ENCODE measurements around the gene THOC6.

Gene THOC6

GRCh38 chr16:3015865-3016521, 7.8 kb upstream of the THOC6 start:
- DNase-seq (ENCODE audit: low read depth, low spot score), result no peak

DNA sequence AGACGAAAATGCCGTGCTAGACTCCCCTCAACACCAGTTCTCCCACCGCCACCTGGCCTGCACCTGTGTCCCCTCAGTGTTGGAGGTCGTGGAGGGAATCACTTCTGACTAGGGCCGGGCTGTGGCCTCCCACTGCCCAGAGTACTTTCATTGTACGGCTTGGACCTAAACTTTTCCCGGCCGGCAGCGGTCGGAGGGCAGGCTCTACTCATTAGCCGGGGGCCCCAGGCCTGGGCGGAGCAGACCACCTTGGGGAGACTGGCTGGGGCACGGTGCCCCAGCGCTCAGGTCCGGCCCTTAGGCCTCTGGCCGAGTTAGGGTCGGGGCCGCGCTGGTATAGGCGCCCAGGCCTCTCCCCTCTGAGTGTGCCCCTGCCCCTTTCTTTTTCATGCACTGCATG, 6.5 kb upstream of the THOC6 start:
- no peak for DNase-seq (ENCODE audit: low read depth, low spot score)

DNA sequence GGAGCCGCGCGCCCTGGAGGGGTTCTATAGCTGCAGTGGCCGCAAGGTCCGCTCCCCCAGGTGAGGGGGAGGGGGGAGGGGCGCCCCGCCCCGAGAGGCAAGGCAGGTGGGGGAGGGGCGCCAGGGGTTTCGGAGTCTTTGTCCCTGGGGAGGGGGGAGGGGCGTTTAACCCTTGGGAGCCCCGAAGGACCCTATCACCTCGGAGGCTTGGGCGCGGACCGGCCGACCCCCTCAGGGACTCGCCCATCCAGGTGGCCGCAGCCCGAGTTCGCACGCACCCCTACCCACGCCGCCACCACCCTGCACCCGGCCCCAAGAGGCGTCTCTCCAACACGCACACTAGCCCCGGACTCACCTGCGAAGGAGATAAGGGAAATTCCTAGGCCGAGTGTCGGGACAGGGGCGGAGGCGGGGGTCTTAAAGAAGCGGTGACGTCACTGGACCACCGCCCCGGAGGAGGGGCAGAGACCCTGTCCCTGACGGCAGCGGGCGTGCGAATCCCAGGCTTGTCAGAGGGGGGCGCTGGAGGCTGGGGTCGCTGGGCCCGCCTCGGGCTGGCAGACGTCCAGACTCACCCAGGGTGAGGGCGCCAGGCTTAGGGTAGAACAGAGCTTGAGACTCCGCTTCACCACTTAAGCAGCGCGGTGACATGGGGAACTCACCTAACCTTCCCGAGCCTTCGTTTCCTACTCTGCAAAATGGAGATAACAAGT, 5.9 kb upstream of the THOC6 start, which contains the start of gene CLDN6:
CLDN6 (minus strand) TSS at position 390 of the 713 bp plus-strand sequence. CDS start 2,162 bp downstream, outside the sequence.
- DNase-seq (ENCODE audit: low read depth, low spot score), result no peak

- no peak for DNase-seq (ENCODE audit: low read depth, low spot score)
Measured at GRCh38 chr16:3019594-3020246, 4.1 kb upstream of the THOC6 start.

- DNase-seq (ENCODE audit: low read depth, low spot score), result no peak
Measured at GRCh38 chr16:3020247-3020603, 3.6 kb upstream of the THOC6 start, which contains the start of gene TNFRSF12A. TSS of gene TNFRSF12A (plus strand) at chr16:3020368. CDS start at chr16:3020398, 30 bp downstream.

- no peak for DNase-seq (ENCODE audit: low read depth, low spot score)
Measured at GRCh38 chr16:3020604-3021448, 3.0 kb upstream of the THOC6 start.

DNA sequence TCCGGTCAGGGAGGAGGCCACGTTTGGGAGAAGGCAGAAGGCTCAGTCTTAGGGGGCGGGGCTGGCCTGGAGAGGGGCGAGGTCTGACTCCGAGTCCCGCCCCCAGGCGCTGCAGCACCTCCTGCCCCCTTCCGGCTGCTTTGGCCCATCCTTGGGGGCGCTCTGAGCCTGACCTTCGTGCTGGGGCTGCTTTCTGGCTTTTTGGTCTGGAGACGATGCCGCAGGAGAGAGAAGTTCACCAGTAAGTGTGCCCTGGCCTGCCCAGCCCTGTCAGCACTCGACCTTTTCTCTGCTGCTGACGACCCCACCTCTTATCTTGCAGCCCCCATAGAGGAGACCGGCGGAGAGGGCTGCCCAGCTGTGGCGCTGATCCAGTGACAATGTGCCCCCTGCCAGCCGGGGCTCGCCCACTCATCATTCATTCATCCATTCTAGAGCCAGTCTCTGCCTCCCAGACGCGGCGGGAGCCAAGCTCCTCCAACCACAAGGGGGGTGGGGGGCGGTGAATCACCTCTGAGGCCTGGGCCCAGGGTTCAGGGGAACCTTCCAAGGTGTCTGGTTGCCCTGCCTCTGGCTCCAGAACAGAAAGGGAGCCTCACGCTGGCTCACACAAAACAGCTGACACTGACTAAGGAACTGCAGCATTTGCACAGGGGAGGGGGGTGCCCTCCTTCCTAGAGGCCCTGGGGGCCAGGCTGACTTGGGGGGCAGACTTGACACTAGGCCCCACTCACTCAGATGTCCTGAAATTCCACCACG, 2.2 kb upstream of the THOC6 start:
- DNase-seq (ENCODE audit: low read depth, low spot score), result peak; percentile 84

DNA sequence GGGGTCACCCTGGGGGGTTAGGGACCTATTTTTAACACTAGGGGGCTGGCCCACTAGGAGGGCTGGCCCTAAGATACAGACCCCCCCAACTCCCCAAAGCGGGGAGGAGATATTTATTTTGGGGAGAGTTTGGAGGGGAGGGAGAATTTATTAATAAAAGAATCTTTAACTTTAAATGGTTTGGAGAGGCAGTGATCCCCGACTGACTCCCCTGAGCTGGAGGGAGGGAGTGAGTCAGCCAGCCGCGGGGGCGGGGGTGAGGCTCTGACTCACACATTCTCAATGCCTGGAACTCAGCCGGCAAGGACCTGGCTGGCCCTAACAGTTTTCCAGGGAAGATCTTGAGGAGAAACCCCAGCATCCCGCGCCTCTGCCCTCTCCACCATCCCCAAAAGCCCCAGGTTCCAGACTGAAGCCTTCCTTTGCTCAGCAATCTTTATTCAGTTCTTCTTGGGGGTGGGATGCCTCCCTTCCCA, 1.6 kb upstream of the THOC6 start:
- peak; percentile 74 for DNase-seq (ENCODE audit: low read depth, low spot score)

- DNase-seq (ENCODE audit: low read depth, low spot score), result no peak
Measured at GRCh38 chr16:3022684-3023414, 986 bp upstream of the THOC6 start.

- no peak for DNase-seq (ENCODE audit: low read depth, low spot score)
Measured at GRCh38 chr16:3023415-3023668, 493 bp upstream of the THOC6 start.

GRCh38 chr16:3025032-3026002, 1.5 kb downstream of the THOC6 start:
- no peak for DNase-seq (ENCODE audit: low read depth, low spot score)

- no peak for DNase-seq (ENCODE audit: low read depth, low spot score)
Measured at GRCh38 chr16:3026003-3026378, 2.2 kb downstream of the THOC6 start.

GRCh38 chr16:3026609-3027488, 3.0 kb downstream of the THOC6 start:
- no peak for DNase-seq (ENCODE audit: low read depth, low spot score)

DNA sequence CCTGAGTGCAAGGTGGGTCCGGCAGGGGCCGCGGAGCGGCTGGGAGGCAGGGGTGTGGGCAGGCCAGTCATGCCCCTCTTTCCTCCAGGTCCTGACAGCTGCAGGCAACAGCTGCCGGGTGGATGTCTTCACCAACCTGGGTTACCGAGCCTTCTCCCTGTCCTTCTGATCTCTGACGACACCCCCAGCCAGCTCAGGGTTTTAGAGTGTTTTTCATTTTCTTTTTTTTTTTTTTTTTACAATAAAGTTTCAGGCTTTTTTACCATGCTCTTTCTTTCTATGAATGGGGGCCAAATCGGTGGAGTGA, 3.6 kb downstream of the THOC6 start:
- no peak for DNase-seq (ENCODE audit: low read depth, low spot score)

- DNase-seq (ENCODE audit: low read depth, low spot score), result no peak
Measured at GRCh38 chr16:3027983-3028715, 4.3 kb downstream of the THOC6 start.

- DNase-seq (ENCODE audit: low read depth, low spot score), result no peak
Measured at GRCh38 chr16:3028716-3029319, 5.0 kb downstream of the THOC6 start.

- DNase-seq (ENCODE audit: low read depth, low spot score), result no peak
Measured at GRCh38 chr16:3029491-3030221, 5.8 kb downstream of the THOC6 start.

All from brain pericyte (primary cell).